ENCODE measurements around the gene MROH2A.
"Not testable (repeated sequence)": the region's sequence is repeated elsewhere in the genome, so short reads cannot be mapped to it uniquely, and the experiment has no call there.

MROH2A gene

DNA sequence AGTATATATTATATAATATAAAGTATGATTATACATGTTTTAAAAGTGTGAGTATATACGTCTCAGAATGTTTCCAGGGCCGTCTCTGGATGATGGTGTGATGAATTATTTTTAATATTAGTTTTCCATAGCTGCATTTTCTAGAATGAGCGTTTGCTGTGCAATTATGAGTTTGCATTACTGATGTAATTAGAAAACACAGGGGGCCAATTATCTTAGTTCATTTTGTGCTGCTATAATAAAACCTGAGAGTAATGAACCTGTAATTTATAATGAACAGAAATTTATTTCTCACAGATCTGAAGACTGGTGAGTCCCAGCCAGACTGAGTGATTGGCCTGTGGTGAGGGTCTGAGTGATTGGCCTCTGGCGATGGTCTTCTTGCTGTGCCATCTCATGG lies 80.2 kb downstream of the MROH2A start:
- Mint-ChIP-seq H3K4me1 (peaks cover 16% of the 10 kb centered on the region), H3K9me3 (peaks cover 7% of the 10 kb centered on the region), H3K27me3 (ENCODE audit: low read depth, poor library complexity) (peaks cover 10% of the 10 kb centered on the region), H3K36me3 (ENCODE audit: low read depth) (peaks cover 14% of the 10 kb centered on the region), H3K27ac (no peak overlapping the region), H3K4me3 (no peak overlapping the region)
- TF ChIP-seq, protein P1, sequence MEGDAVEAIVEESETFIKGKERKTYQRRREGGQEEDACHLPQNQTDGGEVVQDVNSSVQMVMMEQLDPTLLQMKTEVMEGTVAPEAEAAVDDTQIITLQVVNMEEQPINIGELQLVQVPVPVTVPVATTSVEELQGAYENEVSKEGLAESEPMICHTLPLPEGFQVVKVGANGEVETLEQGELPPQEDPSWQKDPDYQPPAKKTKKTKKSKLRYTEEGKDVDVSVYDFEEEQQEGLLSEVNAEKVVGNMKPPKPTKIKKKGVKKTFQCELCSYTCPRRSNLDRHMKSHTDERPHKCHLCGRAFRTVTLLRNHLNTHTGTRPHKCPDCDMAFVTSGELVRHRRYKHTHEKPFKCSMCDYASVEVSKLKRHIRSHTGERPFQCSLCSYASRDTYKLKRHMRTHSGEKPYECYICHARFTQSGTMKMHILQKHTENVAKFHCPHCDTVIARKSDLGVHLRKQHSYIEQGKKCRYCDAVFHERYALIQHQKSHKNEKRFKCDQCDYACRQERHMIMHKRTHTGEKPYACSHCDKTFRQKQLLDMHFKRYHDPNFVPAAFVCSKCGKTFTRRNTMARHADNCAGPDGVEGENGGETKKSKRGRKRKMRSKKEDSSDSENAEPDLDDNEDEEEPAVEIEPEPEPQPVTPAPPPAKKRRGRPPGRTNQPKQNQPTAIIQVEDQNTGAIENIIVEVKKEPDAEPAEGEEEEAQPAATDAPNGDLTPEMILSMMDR (IDR thresholded peaks at IDR 0.05) = no peak
- DNase-seq = no peak

- H3K27me3 Mint-ChIP-seq (ENCODE audit: low read depth, poor library complexity) = peaks cover 16% of the 10 kb centered on the region
- H3K27ac Mint-ChIP-seq = peak overlapping the region; percentile 14
- peaks cover 40% of the 10 kb centered on the region for H3K36me3 Mint-ChIP-seq (ENCODE audit: low read depth)
- H3K4me1 Mint-ChIP-seq = no peaks in the 10 kb centered on the region
- peaks cover 35% of the 10 kb centered on the region for H3K9me3 Mint-ChIP-seq
- DNase-seq = no peak
- TF ChIP-seq, protein P1 (IDR thresholded peaks at IDR 0.05) = no peak
- H3K4me3 Mint-ChIP-seq = no peak overlapping the region
Observed at GRCh38 chr2:233862261-233862768, 84.2 kb downstream of the MROH2A start.

GRCh38 chr2:233865838-233866237 lies 87.7 kb downstream of the MROH2A start:
- DNase-seq = no peak
- Mint-ChIP-seq H3K36me3 (ENCODE audit: low read depth) (peaks cover 63% of the 10 kb centered on the region), H3K27ac (no peak overlapping the region), H3K4me3 (no peak overlapping the region), H3K4me1 (peaks cover 8% of the 10 kb centered on the region), H3K9me3 (peaks cover 66% of the 10 kb centered on the region), H3K27me3 (ENCODE audit: low read depth, poor library complexity) (peaks cover 34% of the 10 kb centered on the region)
- TF ChIP-seq, protein P1 (IDR thresholded peaks at IDR 0.05) = peak; percentile 20

- Mint-ChIP-seq H3K9me3 (peaks cover 73% of the 10 kb centered on the region), H3K27ac (no peak overlapping the region), H3K4me3 (no peak overlapping the region), H3K36me3 (ENCODE audit: low read depth) (peaks cover 63% of the 10 kb centered on the region), H3K4me1 (peaks cover 8% of the 10 kb centered on the region), H3K27me3 (ENCODE audit: low read depth, poor library complexity) (peaks cover 40% of the 10 kb centered on the region)
- TF ChIP-seq, protein P1 (IDR thresholded peaks at IDR 0.05) = no peak
- no peak for DNase-seq
Observed at GRCh38 chr2:233866479-233866878, 88.3 kb downstream of the MROH2A start.

GRCh38 chr2:233867993-233868532 lies 89.9 kb downstream of the MROH2A start, which contains the start of gene MSL3B:
Gene MSL3B, minus strand, starts transcription at chr2:233868386.
- TF ChIP-seq, protein P1 (IDR thresholded peaks at IDR 0.05) = no peak
- DNase-seq = peak; percentile 49

DNA sequence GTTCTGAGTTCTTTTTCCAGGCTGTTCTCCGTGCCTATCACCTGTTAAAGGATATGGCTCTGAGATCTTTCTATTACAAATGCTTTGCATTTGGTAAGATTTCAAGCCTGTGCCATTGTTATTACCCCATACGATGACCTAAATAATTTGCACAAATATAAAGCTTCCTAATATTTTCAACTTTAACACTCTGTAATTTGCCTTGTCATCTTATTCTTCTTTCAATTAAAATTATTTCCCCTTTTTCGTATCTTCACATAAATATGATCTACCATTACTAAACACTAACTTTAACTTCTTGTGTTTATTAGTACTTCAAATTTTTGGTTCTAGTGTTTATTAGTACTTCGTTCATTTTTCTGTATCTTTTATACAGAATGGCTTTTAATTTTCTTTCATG lies 93.3 kb downstream of the MROH2A start:
- Mint-ChIP-seq H3K4me1 (peaks cover 8% of the 10 kb centered on the region), H3K9me3 (peaks cover 55% of the 10 kb centered on the region), H3K36me3 (ENCODE audit: low read depth) (peaks cover 32% of the 10 kb centered on the region), H3K4me3 (no peak overlapping the region), H3K27ac (no peak overlapping the region), H3K27me3 (ENCODE audit: low read depth, poor library complexity) (peaks cover 63% of the 10 kb centered on the region)
- TF ChIP-seq, protein P1 (IDR thresholded peaks at IDR 0.05) = no peak
- no peak for DNase-seq

More at GRCh38 chr2:233867993-233868532, 89.9 kb downstream of the MROH2A start, which contains the start of gene MSL3B:
- H3K4me1 Mint-ChIP-seq = peaks cover 8% of the 10 kb centered on the region
- H3K9me3 Mint-ChIP-seq = peaks cover 70% of the 10 kb centered on the region
- H3K27me3 Mint-ChIP-seq (ENCODE audit: low read depth, poor library complexity) = peaks cover 43% of the 10 kb centered on the region
- H3K27ac Mint-ChIP-seq = no peak within 1 kb of the TSS
- peak within 1 kb of the TSS; percentile 88 for H3K4me3 Mint-ChIP-seq
- H3K36me3 Mint-ChIP-seq (ENCODE audit: low read depth) = peaks cover 49% of the 10 kb centered on the region

DNA sequence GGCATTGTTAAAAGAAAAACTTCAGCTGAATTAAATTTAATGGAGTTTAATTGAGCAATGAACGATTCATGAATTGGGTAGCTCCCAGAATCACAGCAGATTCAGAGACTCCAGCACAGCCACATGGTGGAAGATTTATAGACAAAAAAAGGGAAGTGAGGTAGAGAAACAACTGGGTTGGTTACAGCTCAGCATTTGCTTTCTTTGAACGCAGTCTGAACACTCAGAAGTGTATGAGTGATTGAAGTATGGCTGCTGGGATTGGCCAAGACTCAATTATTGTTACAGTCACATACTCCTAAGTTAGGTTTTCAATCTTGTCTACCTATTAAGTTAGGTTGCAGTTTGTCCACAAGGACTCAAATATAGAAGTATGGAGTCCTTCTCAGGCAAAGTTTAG lies 94.0 kb downstream of the MROH2A start:
- H3K4me3 Mint-ChIP-seq = not testable (repeated sequence)
- peaks cover 64% of the 10 kb centered on the region for H3K27me3 Mint-ChIP-seq (ENCODE audit: low read depth, poor library complexity)

More for the DNA sequence above, 94.0 kb downstream of the MROH2A start:
- not testable (repeated sequence) for DNase-seq, H3K27ac Mint-ChIP-seq, H3K4me1 Mint-ChIP-seq
- H3K36me3 Mint-ChIP-seq (ENCODE audit: low read depth) = peaks cover 25% of the 10 kb centered on the region
- H3K9me3 Mint-ChIP-seq = peaks cover 50% of the 10 kb centered on the region
